Mucosa of rectum (tissue), 2 donors: ENCODE results near the gene MPP3.
"Not testable (repeated sequence)": the region's sequence is repeated elsewhere in the genome, so short reads cannot be mapped to it uniquely, and the experiment has no call there.

ENCODE experiments used
- H3K27ac ChIP-seq, 2 donors: one replicate each; pipeline ENCODE4 v1.7.0; 2013; ENCODE audit warnings: inconsistent platforms in 2 of 2, low read depth in 2 of 2, low read length in 2 of 2
- H3K27me3 ChIP-seq, 2 donors: one replicate each; pipeline ENCODE4 v1.7.0; 2013; ENCODE audit warnings: low read length in 2 of 2; ENCODE audit not compliant: control insufficient read depth in 2 of 2, insufficient read depth in 2 of 2
- H3K36me3 ChIP-seq, 2 donors: one replicate each; pipeline ENCODE4 v1.7.0; 2013; ENCODE audit warnings: low read length in 2 of 2; ENCODE audit not compliant: control insufficient read depth in 2 of 2, insufficient read depth in 2 of 2
- H3K4me1 ChIP-seq, 2 donors: one replicate each; pipeline ENCODE4 v1.7.0; 2013; ENCODE audit warnings: low read length in 2 of 2, mild to moderate bottlenecking in 1 of 2; ENCODE audit not compliant: control insufficient read depth in 2 of 2, insufficient read depth in 2 of 2
- H3K4me3 ChIP-seq, 2 donors: one replicate each; pipeline ENCODE4 v1.7.0; 2013; ENCODE audit warnings: low read length in 2 of 2
- H3K9ac ChIP-seq, 2 donors: one replicate each; pipeline ENCODE4 v1.7.0; 2013; ENCODE audit warnings: low read length in 2 of 2, low read depth in 1 of 2, mild to moderate bottlenecking in 1 of 2
- H3K9me3 ChIP-seq, 2 donors: one replicate each; pipeline ENCODE4 v1.7.0; 2013; ENCODE audit warnings: low read length in 2 of 2; ENCODE audit not compliant: control insufficient read depth in 2 of 2
- donor health status: healthy.
- donor health status: Normal muscosa, but diverticular disease.

Gene MPP3

GRCh38 chr17:43810226-43810715 is 22.7 kb downstream of the MPP3 start:
- no peak overlapping the region for H3K27ac ChIP-seq

DNA sequence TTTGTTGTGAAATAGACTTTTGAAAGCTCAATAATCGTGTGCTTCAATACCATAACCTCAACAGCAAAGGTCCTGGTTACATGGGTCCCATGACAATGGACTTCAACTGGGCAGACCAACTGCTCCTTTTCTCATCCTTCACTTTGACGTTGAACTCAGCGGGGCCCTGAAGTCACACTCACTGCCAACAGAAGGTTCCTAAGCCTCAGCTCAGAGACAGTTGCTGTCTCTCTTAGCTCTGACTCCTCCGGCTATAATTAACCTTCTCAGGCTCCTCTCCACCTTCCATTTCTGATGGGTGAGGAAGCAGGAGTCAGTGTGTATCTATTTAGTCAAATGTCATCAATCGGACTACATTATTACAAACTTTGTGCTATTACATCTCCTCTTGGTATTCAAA is 23.8 kb downstream of the MPP3 start:
- no peak overlapping the region for H3K4me3 ChIP-seq
- H3K36me3 ChIP-seq, result no peaks in the 10 kb centered on the region
- H3K9me3 ChIP-seq, result no peaks in the 10 kb centered on the region
- no peaks in the 10 kb centered on the region for H3K27me3 ChIP-seq
- no peaks in the 10 kb centered on the region for H3K4me1 ChIP-seq
- H3K27ac ChIP-seq, result no peak overlapping the region
- no peak overlapping the region for H3K9ac ChIP-seq

More at GRCh38 chr17:43810226-43810715, 22.7 kb downstream of the MPP3 start:
- no peaks in the 10 kb centered on the region for H3K27me3 ChIP-seq
- no peak overlapping the region for H3K4me3 ChIP-seq
- no peak overlapping the region for H3K9ac ChIP-seq
- no peaks in the 10 kb centered on the region for H3K9me3 ChIP-seq
- no peaks in the 10 kb centered on the region for H3K4me1 ChIP-seq
- H3K36me3 ChIP-seq, result no peaks in the 10 kb centered on the region

- Histone ChIP-seq H3K27ac (no peak overlapping the region), H3K9me3 (no peaks in the 10 kb centered on the region), H3K9ac (no peak overlapping the region), H3K4me1 (no peaks in the 10 kb centered on the region), H3K27me3 (no peaks in the 10 kb centered on the region), H3K36me3 (no peaks in the 10 kb centered on the region), H3K4me3 (no peak overlapping the region)
These were observed 24.9 kb downstream of the MPP3 start for GRCh38 chr17:43808076-43808475.

- H3K27me3 ChIP-seq, result no peaks in the 10 kb centered on the region
- no peak overlapping the region for H3K27ac ChIP-seq
- no peak overlapping the region for H3K4me3 ChIP-seq
- no peaks in the 10 kb centered on the region for H3K36me3 ChIP-seq
- H3K9me3 ChIP-seq, result no peaks in the 10 kb centered on the region
- H3K9ac ChIP-seq, result no peak overlapping the region
- no peaks in the 10 kb centered on the region for H3K4me1 ChIP-seq
These were observed 27.8 kb downstream of the MPP3 start for GRCh38 chr17:43805117-43805516.

DNA sequence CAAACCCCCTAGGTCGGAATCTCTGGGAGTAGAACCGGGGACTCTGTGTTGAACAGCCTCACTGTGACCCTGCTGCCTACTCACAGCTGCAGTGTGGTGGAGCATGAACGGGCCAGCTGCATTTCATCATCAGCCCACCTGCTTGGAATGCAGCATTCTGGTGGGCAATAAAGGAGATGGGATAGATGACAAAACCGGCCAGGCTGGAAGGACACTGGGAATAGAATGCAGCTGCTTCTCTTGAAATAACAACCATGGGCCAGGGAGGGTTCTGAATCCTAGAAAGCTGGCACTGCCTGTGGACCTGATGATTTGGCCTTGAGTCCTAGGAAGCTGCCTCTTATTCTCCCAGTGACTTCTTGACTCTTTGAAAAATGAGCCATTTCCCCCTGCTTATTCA is 29.2 kb downstream of the MPP3 start:
- no peaks in the 10 kb centered on the region for H3K36me3 ChIP-seq

GRCh38 chr17:43801844-43802243 is 31.1 kb downstream of the MPP3 start:
- no peak overlapping the region for H3K27ac ChIP-seq
- no peak overlapping the region for H3K9ac ChIP-seq
- H3K9me3 ChIP-seq, result no peaks in the 10 kb centered on the region
- H3K4me3 ChIP-seq, result no peak overlapping the region
- H3K27me3 ChIP-seq, result no peaks in the 10 kb centered on the region
- no peaks in the 10 kb centered on the region for H3K4me1 ChIP-seq
- no peaks in the 10 kb centered on the region for H3K36me3 ChIP-seq

More for the DNA sequence above, 29.2 kb downstream of the MPP3 start:
- Histone ChIP-seq H3K27me3 (no peaks in the 10 kb centered on the region), H3K27ac (no peak overlapping the region), H3K9me3 (no peaks in the 10 kb centered on the region), H3K4me3 (no peak overlapping the region), H3K4me1 (no peaks in the 10 kb centered on the region), H3K9ac (no peak overlapping the region)

DNA sequence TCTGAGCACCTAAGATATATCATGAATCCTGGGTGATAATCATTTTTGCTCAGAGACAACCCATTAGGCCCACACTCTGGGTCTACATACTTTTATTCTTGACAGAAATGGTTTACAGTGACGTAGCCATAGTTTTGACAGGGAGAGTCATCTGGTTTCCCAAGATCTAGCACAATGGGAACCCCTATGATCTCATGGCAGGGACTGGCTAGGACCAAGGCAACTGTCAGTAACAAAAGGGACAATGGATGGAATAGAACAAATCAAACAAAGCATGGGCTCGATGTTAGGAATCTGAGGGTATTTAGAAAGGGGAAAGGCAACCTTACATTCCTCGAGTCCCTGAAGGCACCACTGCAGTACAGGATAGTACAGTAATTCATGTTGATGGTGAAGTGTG is 32.2 kb downstream of the MPP3 start:
- Histone ChIP-seq H3K27me3 (no peaks in the 10 kb centered on the region), H3K36me3 (no peaks in the 10 kb centered on the region), H3K4me3 (no peak overlapping the region), H3K9me3 (no peaks in the 10 kb centered on the region), H3K4me1 (no peaks in the 10 kb centered on the region), H3K27ac (no peak overlapping the region), H3K9ac (no peak overlapping the region)

GRCh38 chr17:43799047-43799446 is 33.9 kb downstream of the MPP3 start:
- no peak overlapping the region for H3K9ac ChIP-seq
- no peak overlapping the region for H3K4me3 ChIP-seq
- no peak overlapping the region for H3K27ac ChIP-seq
- no peaks in the 10 kb centered on the region for H3K27me3 ChIP-seq
- H3K9me3 ChIP-seq, result no peaks in the 10 kb centered on the region
- no peaks in the 10 kb centered on the region for H3K4me1 ChIP-seq
- H3K36me3 ChIP-seq, result no peaks in the 10 kb centered on the region

DNA sequence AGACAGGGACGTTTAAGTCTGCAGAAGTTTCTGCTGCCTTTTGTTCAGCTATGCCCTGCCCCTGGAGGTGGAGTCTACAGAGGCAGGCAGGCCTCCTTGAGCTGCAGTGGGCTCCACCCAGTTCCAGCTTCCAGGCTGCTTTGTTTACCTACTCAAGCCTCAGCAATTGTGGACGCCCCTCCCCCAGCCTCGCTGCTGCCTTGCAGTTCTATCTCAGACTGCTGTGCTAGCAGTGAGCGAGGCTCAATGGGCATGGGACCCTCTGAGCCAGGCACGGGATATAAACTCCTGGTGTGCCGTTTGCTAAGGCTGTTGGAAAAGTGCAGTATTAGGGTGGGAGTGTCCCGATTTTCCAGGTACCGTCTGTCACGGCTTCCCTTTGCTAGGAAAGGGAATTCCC is 34.9 kb downstream of the MPP3 start:
- not testable (repeated sequence) for H3K36me3 ChIP-seq, H3K4me1 ChIP-seq, H3K9ac ChIP-seq, H3K4me3 ChIP-seq, H3K27ac ChIP-seq, H3K27me3 ChIP-seq, H3K9me3 ChIP-seq

GRCh38 chr17:43792668-43793067 is 40.3 kb downstream of the MPP3 start:
- H3K9me3 ChIP-seq, H3K36me3 ChIP-seq, H3K9ac ChIP-seq, H3K4me3 ChIP-seq, H3K27ac ChIP-seq, H3K27me3 ChIP-seq, H3K4me1 ChIP-seq: not testable (repeated sequence)

DNA sequence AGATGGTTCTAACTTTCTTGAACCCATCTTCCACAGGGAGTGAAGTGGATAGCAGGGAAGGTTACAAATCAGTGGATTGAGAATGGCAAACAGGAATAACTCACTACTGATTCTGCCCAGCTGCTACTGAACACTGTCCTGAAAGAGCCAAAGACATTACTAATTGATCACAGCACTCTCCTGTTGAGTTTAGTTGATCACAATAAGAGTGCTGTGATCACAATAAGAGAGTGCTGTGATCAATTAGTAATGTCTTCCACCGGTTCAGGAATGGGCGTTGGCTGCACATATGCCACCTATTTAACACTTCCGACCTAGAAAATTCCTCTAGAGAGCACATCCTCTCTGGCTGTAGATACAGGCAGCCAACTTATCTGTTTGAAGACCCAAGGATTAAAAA is 41.4 kb downstream of the MPP3 start:
- H3K4me1 ChIP-seq, result no peaks in the 10 kb centered on the region
- H3K36me3 ChIP-seq, result no peaks in the 10 kb centered on the region
- no peaks in the 10 kb centered on the region for H3K9me3 ChIP-seq
- no peak overlapping the region for H3K9ac ChIP-seq
- H3K27me3 ChIP-seq, result peaks cover 0 to 2% of the 10 kb centered on the region in 2 donors
- H3K4me3 ChIP-seq, result no peak overlapping the region
- H3K27ac ChIP-seq, result no peak overlapping the region
